ENCODE results near the gene ODAPH.

ODAPH gene

DNA sequence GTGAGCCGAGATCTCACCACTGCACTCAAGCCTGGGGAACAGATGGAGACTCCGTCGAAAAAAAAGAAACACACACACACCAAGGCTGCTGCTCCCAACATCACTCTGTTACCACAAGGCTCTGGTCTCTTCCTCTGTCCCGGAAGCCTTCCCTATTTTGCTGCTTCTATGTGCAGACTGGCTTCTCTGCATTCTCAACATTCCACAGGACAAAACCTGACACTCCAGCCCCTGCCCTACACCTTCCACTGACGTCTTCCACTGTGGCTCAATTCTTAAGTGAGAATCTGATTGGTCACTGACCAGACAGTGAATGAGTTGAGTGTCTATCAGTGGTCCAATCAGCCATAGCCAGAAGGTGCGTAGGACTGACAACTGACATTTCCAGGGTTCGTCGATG, 5.9 kb downstream of the ODAPH start:
- TF ChIP-seq, protein P1, sequence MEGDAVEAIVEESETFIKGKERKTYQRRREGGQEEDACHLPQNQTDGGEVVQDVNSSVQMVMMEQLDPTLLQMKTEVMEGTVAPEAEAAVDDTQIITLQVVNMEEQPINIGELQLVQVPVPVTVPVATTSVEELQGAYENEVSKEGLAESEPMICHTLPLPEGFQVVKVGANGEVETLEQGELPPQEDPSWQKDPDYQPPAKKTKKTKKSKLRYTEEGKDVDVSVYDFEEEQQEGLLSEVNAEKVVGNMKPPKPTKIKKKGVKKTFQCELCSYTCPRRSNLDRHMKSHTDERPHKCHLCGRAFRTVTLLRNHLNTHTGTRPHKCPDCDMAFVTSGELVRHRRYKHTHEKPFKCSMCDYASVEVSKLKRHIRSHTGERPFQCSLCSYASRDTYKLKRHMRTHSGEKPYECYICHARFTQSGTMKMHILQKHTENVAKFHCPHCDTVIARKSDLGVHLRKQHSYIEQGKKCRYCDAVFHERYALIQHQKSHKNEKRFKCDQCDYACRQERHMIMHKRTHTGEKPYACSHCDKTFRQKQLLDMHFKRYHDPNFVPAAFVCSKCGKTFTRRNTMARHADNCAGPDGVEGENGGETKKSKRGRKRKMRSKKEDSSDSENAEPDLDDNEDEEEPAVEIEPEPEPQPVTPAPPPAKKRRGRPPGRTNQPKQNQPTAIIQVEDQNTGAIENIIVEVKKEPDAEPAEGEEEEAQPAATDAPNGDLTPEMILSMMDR (IDR thresholded peaks at IDR 0.05; ENCODE audit: low read depth, low read length): no peak
- H3K4me3 ChIP-seq (ENCODE audit: low read depth, low read length): no peak overlapping the region

DNA sequence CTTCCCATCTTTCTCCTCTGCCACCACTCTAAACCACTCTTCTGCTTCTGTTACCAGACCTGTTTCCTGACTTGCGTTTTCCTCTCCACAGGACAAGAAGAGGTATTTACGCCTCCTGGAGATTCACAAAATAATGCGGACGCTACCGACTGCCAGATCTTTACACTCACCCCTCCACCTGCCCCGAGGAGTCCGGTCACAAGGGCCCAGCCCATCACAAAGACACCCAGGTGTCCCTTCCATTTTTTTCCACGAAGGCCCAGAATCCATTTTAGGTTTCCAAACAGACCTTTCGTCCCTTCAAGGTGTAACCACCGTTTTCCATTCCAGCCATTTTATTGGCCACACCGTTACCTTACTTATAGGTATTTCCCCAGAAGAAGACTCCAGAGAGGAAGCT, 8.2 kb downstream of the ODAPH start:
- H3K4me3 ChIP-seq (ENCODE audit: low read depth, low read length): no peak overlapping the region
- TF ChIP-seq, protein P1 (IDR thresholded peaks at IDR 0.05; ENCODE audit: low read depth, low read length): no peak

DNA sequence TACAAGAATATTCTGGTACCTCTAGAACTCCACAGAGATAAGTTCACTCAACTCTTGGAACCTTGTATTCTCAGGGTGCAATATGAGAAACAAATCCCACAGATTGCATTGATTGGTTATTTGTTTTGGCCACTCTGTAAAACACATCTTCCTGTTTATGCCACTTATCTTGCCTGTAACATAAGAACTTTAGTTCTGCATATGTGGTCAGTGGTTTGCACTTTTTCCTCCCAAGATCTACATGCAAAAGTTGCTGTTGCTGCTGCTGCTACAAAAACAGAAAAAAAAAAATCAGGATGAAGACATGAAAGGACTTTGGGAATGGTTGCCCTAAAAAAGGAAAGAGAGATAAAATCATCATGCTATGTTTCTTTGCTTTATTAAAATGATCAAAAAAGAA, 9.6 kb downstream of the ODAPH start:
- TF ChIP-seq, protein P1 (IDR thresholded peaks at IDR 0.05; ENCODE audit: low read depth, low read length): no peak
- no peak overlapping the region for H3K4me3 ChIP-seq (ENCODE audit: low read depth, low read length)

DNA sequence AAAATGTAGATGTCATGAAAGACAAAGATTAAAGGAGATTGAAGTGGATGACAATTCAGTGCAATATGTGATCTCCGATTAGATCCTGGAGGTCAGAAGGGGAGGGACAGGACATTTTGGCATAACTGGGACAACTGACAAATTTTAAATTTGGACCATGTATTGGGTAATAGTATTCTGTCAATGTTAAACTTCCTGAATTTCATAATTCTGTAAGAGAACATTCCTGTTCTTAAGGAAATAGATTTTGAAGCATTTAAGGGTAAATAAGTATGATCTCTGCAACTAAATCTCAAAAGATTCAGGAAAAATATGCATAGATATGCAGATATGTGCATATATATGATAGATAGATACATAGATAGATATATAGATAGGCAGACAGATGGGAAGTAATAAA, 11.0 kb downstream of the ODAPH start:
- no peak overlapping the region for H3K4me3 ChIP-seq (ENCODE audit: low read depth, low read length)
- TF ChIP-seq, protein P1 (IDR thresholded peaks at IDR 0.05; ENCODE audit: low read depth, low read length): no peak

- no peak overlapping the region for H3K4me3 ChIP-seq (ENCODE audit: low read depth, low read length)
- TF ChIP-seq, protein P1 (IDR thresholded peaks at IDR 0.05; ENCODE audit: low read depth, low read length): no peak
Observed at GRCh38 chr4:75567725-75568124, 11.9 kb downstream of the ODAPH start.

DNA sequence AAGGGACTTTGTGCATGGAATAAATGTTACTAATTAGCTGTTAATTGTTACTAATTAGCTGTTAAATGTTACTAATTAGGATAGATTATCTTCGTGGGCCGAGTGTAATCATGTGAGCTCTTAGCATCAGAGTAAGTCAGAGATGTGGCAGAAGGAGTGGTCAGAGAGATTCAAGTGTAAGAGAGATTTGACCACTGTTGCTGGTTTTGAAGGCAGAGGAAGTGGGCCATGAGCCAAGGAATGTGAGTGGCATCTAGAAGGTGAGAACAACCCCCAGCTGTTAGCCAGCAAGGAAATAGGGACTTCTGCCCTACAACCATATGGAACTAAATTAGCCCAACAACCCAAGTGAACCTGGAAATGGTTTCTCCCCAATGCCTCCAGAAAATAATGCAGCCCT, 28.2 kb downstream of the ODAPH start:
- no peak overlapping the region for H3K4me3 ChIP-seq (ENCODE audit: low read depth, low read length)
- TF ChIP-seq, protein P1 (IDR thresholded peaks at IDR 0.05; ENCODE audit: low read depth, low read length): no peak

DNA sequence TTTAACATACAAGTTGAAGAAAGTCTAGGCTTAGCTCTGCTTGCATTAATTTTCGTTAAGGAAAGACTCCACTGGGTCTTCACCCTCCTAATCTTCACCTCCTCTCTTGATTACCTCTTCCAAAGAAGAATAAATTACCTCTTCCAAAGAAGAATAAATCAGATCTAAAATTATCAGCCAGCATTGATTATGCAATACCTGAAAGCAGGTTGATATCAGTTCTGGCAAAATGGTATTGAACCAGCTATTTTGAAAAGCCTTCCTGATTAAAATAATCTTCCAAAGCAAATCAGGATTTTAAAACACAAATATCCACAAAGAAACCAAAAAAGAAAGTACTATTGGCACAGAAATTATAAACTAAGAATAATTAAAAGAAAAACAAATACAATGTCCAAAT, 37.5 kb downstream of the ODAPH start:
- TF ChIP-seq, protein P1 (IDR thresholded peaks at IDR 0.05; ENCODE audit: low read depth, low read length): no peak
- no peak overlapping the region for H3K4me3 ChIP-seq (ENCODE audit: low read depth, low read length)
